Vagina (tissue), 2 donors: ENCODE results near the gene FGF1.

Source experiments
- POLR2A ChIP-seq, 2 donors: fragments of 450-650 bp; IDR thresholded peaks; one replicate each; pipeline ENCODE4 v1.6.1; 2017; ENCODE audit warnings: antibody characterized with exemption in 2 of 2, mild to moderate bottlenecking in 2 of 2, moderate library complexity in 2 of 2
- POLR2AphosphoS5 ChIP-seq, 2 donors: sonication (generic); formaldehyde crosslinking; IDR thresholded peaks; one replicate each; pipeline ENCODE4 v1.9.0; 2017; ENCODE audit warnings: antibody characterized with exemption in 2 of 2, mild to moderate bottlenecking in 2 of 2, low read depth in 1 of 2; ENCODE audit not compliant: insufficient read depth in 1 of 2
- TF ChIP-seq, protein P1 (sequence below), 3 experiments: fragments of 450-650 bp in 2 of 3; fragments of 200-600 bp in 1 of 3; sonication (generic) in 1 of 3; IDR thresholded peaks; one replicate each; pipeline ENCODE4 v1.5.1; 2017 to 2019; ENCODE audit warnings: antibody characterized with exemption in 3 of 3, mild to moderate bottlenecking in 2 of 3, moderate library complexity in 2 of 3

DNA sequence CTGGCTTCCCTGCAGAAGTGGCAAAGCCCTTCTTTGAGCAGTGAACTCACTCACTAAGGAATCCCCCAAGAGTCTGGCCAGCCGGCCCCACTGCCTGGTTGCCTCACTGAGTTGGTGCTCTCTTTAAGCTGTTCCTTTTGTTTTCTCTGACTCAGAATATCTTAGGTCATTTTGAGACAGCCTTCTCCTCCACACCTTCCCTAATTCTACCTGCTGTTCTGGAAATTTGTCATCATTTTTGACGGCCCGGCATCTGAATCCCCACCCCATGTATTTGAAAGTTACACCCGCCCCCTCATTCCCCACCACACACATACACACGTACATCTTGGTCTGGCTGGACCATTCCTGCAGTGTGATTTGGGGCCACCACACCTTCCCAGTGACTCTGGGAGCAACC, 41.8 kb downstream of the FGF1 start:
- TF ChIP-seq, protein P1, sequence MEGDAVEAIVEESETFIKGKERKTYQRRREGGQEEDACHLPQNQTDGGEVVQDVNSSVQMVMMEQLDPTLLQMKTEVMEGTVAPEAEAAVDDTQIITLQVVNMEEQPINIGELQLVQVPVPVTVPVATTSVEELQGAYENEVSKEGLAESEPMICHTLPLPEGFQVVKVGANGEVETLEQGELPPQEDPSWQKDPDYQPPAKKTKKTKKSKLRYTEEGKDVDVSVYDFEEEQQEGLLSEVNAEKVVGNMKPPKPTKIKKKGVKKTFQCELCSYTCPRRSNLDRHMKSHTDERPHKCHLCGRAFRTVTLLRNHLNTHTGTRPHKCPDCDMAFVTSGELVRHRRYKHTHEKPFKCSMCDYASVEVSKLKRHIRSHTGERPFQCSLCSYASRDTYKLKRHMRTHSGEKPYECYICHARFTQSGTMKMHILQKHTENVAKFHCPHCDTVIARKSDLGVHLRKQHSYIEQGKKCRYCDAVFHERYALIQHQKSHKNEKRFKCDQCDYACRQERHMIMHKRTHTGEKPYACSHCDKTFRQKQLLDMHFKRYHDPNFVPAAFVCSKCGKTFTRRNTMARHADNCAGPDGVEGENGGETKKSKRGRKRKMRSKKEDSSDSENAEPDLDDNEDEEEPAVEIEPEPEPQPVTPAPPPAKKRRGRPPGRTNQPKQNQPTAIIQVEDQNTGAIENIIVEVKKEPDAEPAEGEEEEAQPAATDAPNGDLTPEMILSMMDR (IDR thresholded peaks at IDR 0.05), result no peak
- no peak for TF ChIP-seq POLR2A (IDR thresholded peaks at IDR 0.05)
- TF ChIP-seq POLR2AphosphoS5 (IDR thresholded peaks at IDR 0.05; ENCODE audit: insufficient read depth in 1 of 2, low read depth in 1 of 2), result no peak
